Measurements from ENCODE around the gene FAM180A.

FAM180A gene

GRCh38 chr7:135684699-135685098 is 63.9 kb downstream of the FAM180A start:
- Histone ChIP-seq H3K27me3 (replicated peaks) (no peaks in the 10 kb centered on the region), H3K4me3 (ENCODE audit: low read depth, low read length) (no peak overlapping the region), H3K27ac (peak overlapping the region; percentile 8), H3K36me3 (replicated peaks) (no peaks in the 10 kb centered on the region)
- in situ Hi-C loops (cut with HindIII; ENCODE audit: low pct_ligation_motif_present, low sequenced_read_pairs) = no loop called here
- DNase-seq = no peak
- TF ChIP-seq CTCF (IDR thresholded peaks at IDR 0.05; ENCODE audit: low read depth, low read length, missing control alignments) = no peak

GRCh38 chr7:135684136-135684535 is 64.5 kb downstream of the FAM180A start:
- peak; percentile 60 for DNase-seq

GRCh38 chr7:135683609-135684008 is 65.0 kb downstream of the FAM180A start:
- Histone ChIP-seq H3K27me3 (replicated peaks) (no peaks in the 10 kb centered on the region), H3K27ac (no peak overlapping the region), H3K4me3 (ENCODE audit: low read depth, low read length) (no peak overlapping the region), H3K36me3 (replicated peaks) (peaks cover under 1% of the 10 kb centered on the region)
- TF ChIP-seq CTCF (IDR thresholded peaks at IDR 0.05; ENCODE audit: low read depth, low read length, missing control alignments) = no peak
- in situ Hi-C loops (cut with HindIII; ENCODE audit: low pct_ligation_motif_present, low sequenced_read_pairs) = no loop called here
- DNase-seq = no peak

More at GRCh38 chr7:135684136-135684535, 64.5 kb downstream of the FAM180A start:
- TF ChIP-seq CTCF (IDR thresholded peaks at IDR 0.05; ENCODE audit: low read depth, low read length, missing control alignments) = no peak
- Histone ChIP-seq H3K36me3 (replicated peaks) (no peaks in the 10 kb centered on the region), H3K27me3 (replicated peaks) (no peaks in the 10 kb centered on the region), H3K4me3 (ENCODE audit: low read depth, low read length) (no peak overlapping the region), H3K27ac (no peak overlapping the region)
- in situ Hi-C loops (cut with HindIII; ENCODE audit: low pct_ligation_motif_present, low sequenced_read_pairs) = no loop called here

- in situ Hi-C loops (cut with HindIII; ENCODE audit: low pct_ligation_motif_present, low sequenced_read_pairs) = no loop called here
- Histone ChIP-seq H3K4me3 (ENCODE audit: low read depth, low read length) (no peak overlapping the region), H3K27ac (no peak overlapping the region), H3K27me3 (replicated peaks) (no peaks in the 10 kb centered on the region), H3K36me3 (replicated peaks) (peaks cover 6% of the 10 kb centered on the region)
- no peak for TF ChIP-seq CTCF (IDR thresholded peaks at IDR 0.05; ENCODE audit: low read depth, low read length, missing control alignments)
- no peak for DNase-seq
These were observed 66.4 kb downstream of the FAM180A start for GRCh38 chr7:135682191-135682590.

GRCh38 chr7:135681762-135682161 is 66.9 kb downstream of the FAM180A start:
- no peak overlapping the region for H3K27ac ChIP-seq
- H3K36me3 ChIP-seq (replicated peaks) = peaks cover 7% of the 10 kb centered on the region

More at GRCh38 chr7:135681762-135682161, 66.9 kb downstream of the FAM180A start:
- H3K27me3 ChIP-seq (replicated peaks) = no peaks in the 10 kb centered on the region
- in situ Hi-C loops (cut with HindIII; ENCODE audit: low pct_ligation_motif_present, low sequenced_read_pairs) = no loop called here
- no peak for TF ChIP-seq CTCF (IDR thresholded peaks at IDR 0.05; ENCODE audit: low read depth, low read length, missing control alignments)
- H3K4me3 ChIP-seq (ENCODE audit: low read depth, low read length) = no peak overlapping the region
- no peak for DNase-seq

Measured in brain microvascular endothelial cell (primary cell).